HG03571 (cell line): ENCODE data around the gene TGM5.
"Not testable (repeated sequence)": the region's sequence is repeated elsewhere in the genome, so short reads cannot be mapped to it uniquely, and the experiment has no call there.

Experiments
- ATAC-seq: cut with Tn5 transposase; IDR thresholded peaks from one replicate; pipeline ENCODE4 v1.9.1; 2021; ENCODE audit not compliant: unreplicated experiment

The TGM5 gene

GRCh38 chr15:43275740-43276562 lies 9.2 kb upstream of the TGM5 start:
- ATAC-seq, result no peak

- no peak for ATAC-seq
These were observed 7.4 kb upstream of the TGM5 start for GRCh38 chr15:43274136-43274535.

GRCh38 chr15:43273243-43273642 lies 6.5 kb upstream of the TGM5 start:
- no peak for ATAC-seq

GRCh38 chr15:43271908-43272307 lies 5.2 kb upstream of the TGM5 start:
- not testable (repeated sequence) for ATAC-seq

GRCh38 chr15:43270676-43271306 lies 4.1 kb upstream of the TGM5 start:
- no peak for ATAC-seq

GRCh38 chr15:43270113-43270665 lies 3.5 kb upstream of the TGM5 start:
- ATAC-seq, result no peak

GRCh38 chr15:43268111-43269105 lies 1.7 kb upstream of the TGM5 start:
- ATAC-seq, result no peak

- ATAC-seq, result no peak
These were observed 711 bp upstream of the TGM5 start for GRCh38 chr15:43267439-43267838.

GRCh38 chr15:43266386-43266785 lies 342 bp downstream of the TGM5 start:
- ATAC-seq, result no peak

- no peak for ATAC-seq
These were observed 6.6 kb downstream of the TGM5 start for GRCh38 chr15:43260011-43260615.

GRCh38 chr15:43258781-43259180 lies 7.9 kb downstream of the TGM5 start:
- no peak for ATAC-seq

- ATAC-seq, result no peak
These were observed 10.4 kb downstream of the TGM5 start for GRCh38 chr15:43256341-43256740.

GRCh38 chr15:43255376-43255775 lies 11.4 kb downstream of the TGM5 start:
- no peak for ATAC-seq

GRCh38 chr15:43253431-43254403 lies 13.0 kb downstream of the TGM5 start:
- ATAC-seq, result peak; percentile 42

- ATAC-seq, result no peak
These were observed 14.9 kb downstream of the TGM5 start for GRCh38 chr15:43251871-43252250.

GRCh38 chr15:43251185-43251870 lies 15.4 kb downstream of the TGM5 start:
- no peak for ATAC-seq

- ATAC-seq, result no peak
These were observed 15.9 kb downstream of the TGM5 start for GRCh38 chr15:43250785-43251184.

- ATAC-seq, result peak; percentile 51
These were observed 17.0 kb downstream of the TGM5 start for GRCh38 chr15:43249699-43250203.

- ATAC-seq, result peak; percentile 8
These were observed 17.5 kb downstream of the TGM5 start for GRCh38 chr15:43249236-43249635.
